Gastroesophageal sphincter (tissue), 3 donors: ENCODE results near the gene GLE1.

ENCODE experiments used
- CTCF ChIP-seq, 4 experiments: fragments of 200-600 bp in 2 of 4; fragments of 450-650 bp in 2 of 4; sonication (generic) in 1 of 4; IDR thresholded peaks; one replicate each; pipeline ENCODE4 v1.5.1; 2017 to 2019; ENCODE audit warnings: antibody characterized with exemption in 4 of 4, mild to moderate bottlenecking in 2 of 4, moderate library complexity in 2 of 4
- EP300 ChIP-seq: sonication (generic); formaldehyde crosslinking; IDR thresholded peaks from one replicate; pipeline ENCODE4 v1.6.1; 2017; ENCODE audit warnings: antibody characterized with exemption, mild to moderate bottlenecking

- TF ChIP-seq EP300: no peak
- TF ChIP-seq CTCF (IDR thresholded peaks at IDR 0.05): no peak
These were observed 19.7 kb upstream of the GLE1 start for GRCh38 chr9:128484686-128485413.
